ENCODE measurements around the gene MMP7. TPM values are rescaled to one million over a fixed set of nuclear protein-coding genes. Genes with fewer than 3 reads are reported as not detected.

Gene MMP7
- total RNA-seq, 6 experiments from 2014 or later, result 0.37 to 2.9 (median 1.1) TPM

- ATAC-seq, result no peak
- TF ChIP-seq CTCF (IDR thresholded peaks at IDR 0.05), result no peak
- no peak for TF ChIP-seq POLR2A (IDR thresholded peaks at IDR 0.05)
These were observed 35.6 kb upstream of the MMP7 start for GRCh38 chr11:102566112-102566511.

GRCh38 chr11:102564110-102564509 is 33.6 kb upstream of the MMP7 start:
- H3K4me3 ChIP-seq, result no peak overlapping the region
- DNase-seq (no peak), ATAC-seq (peak in 1 of 4 donors; percentile 55)
- no peaks in the 10 kb centered on the region for H3K9me3 ChIP-seq
- WGBS (ENCODE audit: insufficient coverage, low coverage, low lambda C conversion rate, missing lambda C conversion rate), result 58% methylated on average over 2 of the region's 2 CpGs
- TF ChIP-seq CTCF (IDR thresholded peaks at IDR 0.05) (no peak), POLR2A (IDR thresholded peaks at IDR 0.05) (no peak)
- H3K4me1 ChIP-seq, result no peaks in the 10 kb centered on the region
- no peak overlapping the region for H3K27ac ChIP-seq
- intact Hi-C loops (cut with DNase I), result no loop called here
- no peaks in the 10 kb centered on the region for H3K27me3 ChIP-seq
- no peaks in the 10 kb centered on the region for H3K36me3 ChIP-seq

More at GRCh38 chr11:102566112-102566511, 35.6 kb upstream of the MMP7 start:
- no peaks in the 10 kb centered on the region for H3K36me3 ChIP-seq
- DNase-seq, result no peak
- no peaks in the 10 kb centered on the region for H3K4me1 ChIP-seq
- H3K9me3 ChIP-seq, result no peaks in the 10 kb centered on the region
- H3K27me3 ChIP-seq, result no peaks in the 10 kb centered on the region
- WGBS (ENCODE audit: insufficient coverage, low coverage, low lambda C conversion rate, missing lambda C conversion rate), result 29% methylated on average over 1 of the region's 1 CpG
- no peak overlapping the region for H3K4me3 ChIP-seq
- no peak overlapping the region for H3K27ac ChIP-seq
- intact Hi-C loops (cut with DNase I), result no loop called here

GRCh38 chr11:102561636-102562035 is 31.1 kb upstream of the MMP7 start:
- DNase-seq (no peak), ATAC-seq (no peak)
- Histone ChIP-seq H3K27me3 (no peaks in the 10 kb centered on the region), H3K4me3 (no peak overlapping the region), H3K36me3 (no peaks in the 10 kb centered on the region), H3K4me1 (no peaks in the 10 kb centered on the region), H3K27ac (no peak overlapping the region), H3K9me3 (no peaks in the 10 kb centered on the region)
- intact Hi-C loops (cut with DNase I), result no loop called here
- no peak for TF ChIP-seq CTCF (IDR thresholded peaks at IDR 0.05)
- TF ChIP-seq POLR2A (IDR thresholded peaks at IDR 0.05), result no peak

- H3K27ac ChIP-seq, result no peak overlapping the region
- TF ChIP-seq POLR2A (IDR thresholded peaks at IDR 0.05) (no peak), CTCF (IDR thresholded peaks at IDR 0.05) (no peak)
- intact Hi-C loops (cut with DNase I), result no loop called here
- H3K9me3 ChIP-seq, result no peaks in the 10 kb centered on the region
- H3K36me3 ChIP-seq, result no peaks in the 10 kb centered on the region
- H3K27me3 ChIP-seq, result no peaks in the 10 kb centered on the region
- no peak overlapping the region for H3K4me3 ChIP-seq
- DNase-seq, result no peak
- ATAC-seq, result no peak
- 48% methylated on average over 6 of the region's 6 CpGs for WGBS (ENCODE audit: insufficient coverage, low coverage, low lambda C conversion rate, missing lambda C conversion rate)
- no peaks in the 10 kb centered on the region for H3K4me1 ChIP-seq
These were observed 30.0 kb upstream of the MMP7 start for GRCh38 chr11:102560555-102561011.

- Histone ChIP-seq H3K27ac (no peak overlapping the region), H3K4me3 (no peak overlapping the region), H3K36me3 (no peaks in the 10 kb centered on the region), H3K27me3 (no peaks in the 10 kb centered on the region), H3K9me3 (no peaks in the 10 kb centered on the region), H3K4me1 (no peaks in the 10 kb centered on the region)
- TF ChIP-seq POLR2A (IDR thresholded peaks at IDR 0.05) (no peak), CTCF (IDR thresholded peaks at IDR 0.05) (no peak)
- DNase-seq (no peak), ATAC-seq (no peak)
- intact Hi-C loops (cut with DNase I), result no loop called here
These were observed 29.3 kb upstream of the MMP7 start for GRCh38 chr11:102559839-102560238.

Data from right lobe of liver (tissue), 6 donors.